ENCODE results near the gene TSPEAR. TPM values are rescaled to one million over a fixed set of nuclear protein-coding genes. Genes with fewer than 3 reads are reported as not detected.
"Not testable (repeated sequence)": the region's sequence is repeated elsewhere in the genome, so short reads cannot be mapped to it uniquely, and the experiment has no call there.

Gene TSPEAR
- total RNA-seq, 1 donor from 2014 or later, result not detected

- no peak overlapping the region for H3K4me3 ChIP-seq (ENCODE audit: low read depth, low read length)
- TF ChIP-seq CTCF (conservative IDR thresholded peaks at IDR 0.05; ENCODE audit: low read depth, low read length), result no peak
- no peak for DNase-seq (ENCODE audit: low read depth)
Measured at GRCh38 chr21:44643741-44644310, 67.5 kb downstream of the TSPEAR start.

GRCh38 chr21:44640761-44641160 lies 70.6 kb downstream of the TSPEAR start:
- no peak for TF ChIP-seq CTCF (conservative IDR thresholded peaks at IDR 0.05; ENCODE audit: low read depth, low read length)
- DNase-seq (ENCODE audit: low read depth), result no peak
- no peak overlapping the region for H3K4me3 ChIP-seq (ENCODE audit: low read depth, low read length)

GRCh38 chr21:44639331-44639655 lies 72.1 kb downstream of the TSPEAR start:
- no peak for DNase-seq (ENCODE audit: low read depth)
- no peak for TF ChIP-seq CTCF (conservative IDR thresholded peaks at IDR 0.05; ENCODE audit: low read depth, low read length)
- H3K4me3 ChIP-seq (ENCODE audit: low read depth, low read length), result no peak overlapping the region

GRCh38 chr21:44638506-44639330 lies 72.7 kb downstream of the TSPEAR start:
- DNase-seq (ENCODE audit: low read depth); H3K4me3 ChIP-seq (ENCODE audit: low read depth, low read length): not testable (repeated sequence)

- DNase-seq (ENCODE audit: low read depth); H3K4me3 ChIP-seq (ENCODE audit: low read depth, low read length): not testable (repeated sequence)
Measured at GRCh38 chr21:44637851-44638348, 73.5 kb downstream of the TSPEAR start.

GRCh38 chr21:44637018-44637850 lies 74.1 kb downstream of the TSPEAR start, which contains the start of gene KRTAP10-10:
Gene KRTAP10-10, plus strand, starts transcription at chr21:44637356. Its CDS starts 62 bp downstream, at chr21:44637418.
- TF ChIP-seq CTCF (conservative IDR thresholded peaks at IDR 0.05; ENCODE audit: low read depth, low read length), result no peak
- H3K4me3 ChIP-seq (ENCODE audit: low read depth, low read length), result no peak within 1 kb of the TSS
- no peak for DNase-seq (ENCODE audit: low read depth)

GRCh38 chr21:44636209-44637017 lies 75.0 kb downstream of the TSPEAR start:
- TF ChIP-seq CTCF (conservative IDR thresholded peaks at IDR 0.05; ENCODE audit: low read depth, low read length), result no peak
- DNase-seq (ENCODE audit: low read depth), result no peak
- H3K4me3 ChIP-seq (ENCODE audit: low read depth, low read length), result no peak overlapping the region

Data from epithelial cell of proximal tubule (primary cell).